Measurements from ENCODE around the gene SNX18. TPM values are rescaled to one million over a fixed set of nuclear protein-coding genes. Genes with fewer than 3 reads are reported as not detected.

Gene SNX18
- total RNA-seq, 1 experiment from 2014 or later: 16.0 TPM

- no peak for ATAC-seq
- ChIA-PET RAD21 (ENCODE audit: low non-redundant PET in 1 of 2, low total read pairs in 2 of 2, uncharacterized antibody in 2 of 2, unreplicated experiment in 2 of 2) (no interaction called here), POLR2A (no interaction called here), CTCF (no interaction called here)
- Histone ChIP-seq H3K36me3 (ENCODE audit: control insufficient read depth in 1 of 2, insufficient read depth in 2 of 2, low read length in 2 of 2) (no peaks in the 10 kb centered on the region), H3K27ac (ENCODE audit: low read depth, low read length) (no peak overlapping the region), H3K4me3 (replicated peaks in 1 of 2; ENCODE audit: low read depth in 1 of 2, low read length in 2 of 2) (no peak overlapping the region), H4K20me1 (ENCODE audit: insufficient read depth) (no peaks in the 10 kb centered on the region), H3K9me2 (ENCODE audit: insufficient read depth) (no peaks in the 10 kb centered on the region), H3K4me2 (ENCODE audit: low read length) (no peak overlapping the region), H3K79me2 (ENCODE audit: insufficient read depth, low read length) (no peaks in the 10 kb centered on the region), H3K27me3 (ENCODE audit: insufficient read depth, low read length) (no peaks in the 10 kb centered on the region), H3K4me1 (ENCODE audit: control insufficient read depth in 1 of 2, insufficient read depth in 2 of 2, low read length in 2 of 2) (no peaks in the 10 kb centered on the region), H2AFZ (ENCODE audit: low read depth, low read length, poor library complexity, severe bottlenecking) (no peak overlapping the region), H3K9ac (ENCODE audit: low read length) (no peak overlapping the region), H3K9me3 (ENCODE audit: control insufficient read depth in 1 of 2, insufficient read depth in 1 of 2, low read depth in 1 of 2, low read length in 2 of 2) (no peaks in the 10 kb centered on the region)
- TF ChIP-seq CBX3 (IDR thresholded peaks at IDR 0.05; ENCODE audit: low read depth): no peak
- TF ChIP-seq, protein P1, sequence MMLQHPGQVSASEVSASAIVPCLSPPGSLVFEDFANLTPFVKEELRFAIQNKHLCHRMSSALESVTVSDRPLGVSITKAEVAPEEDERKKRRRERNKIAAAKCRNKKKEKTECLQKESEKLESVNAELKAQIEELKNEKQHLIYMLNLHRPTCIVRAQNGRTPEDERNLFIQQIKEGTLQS (IDR thresholded peaks at IDR 0.05): no peak
- TF ChIP-seq TCF7L2 (IDR thresholded peaks at IDR 0.05; ENCODE audit: borderline replicate concordance, extremely low read depth, insufficient read depth, insufficient read length): no peak
- TF ChIP-seq EGR1 (IDR thresholded peaks at IDR 0.05; ENCODE audit: low read depth): no peak
- no peak for TF ChIP-seq POLR2AphosphoS5 (IDR thresholded peaks at IDR 0.05; ENCODE audit: low read depth, low read length)
- no peak for TF ChIP-seq ZBTB33 (IDR thresholded peaks at IDR 0.05; ENCODE audit: extremely low read depth, insufficient replicate concordance, low read length)
- no peak for TF ChIP-seq YY1 (IDR thresholded peaks at IDR 0.05; ENCODE audit: extremely low read depth, insufficient replicate concordance, low read depth, low read length)
- TF ChIP-seq EZH2phosphoT487 (IDR thresholded peaks at IDR 0.05; ENCODE audit: borderline replicate concordance): no peak
- no peak for TF ChIP-seq CTCF (IDR thresholded peaks at IDR 0.05 in 2 of 3, conservative IDR thresholded peaks at IDR 0.05 in 1 of 3; ENCODE audit: borderline replicate concordance in 1 of 3, insufficient read depth in 1 of 3, low read depth in 2 of 3, low read length in 2 of 3)
- no peak for TF ChIP-seq ZFX (IDR thresholded peaks at IDR 0.05)
- no peak for TF ChIP-seq EZH2 (IDR thresholded peaks at IDR 0.05)
- no peak for TF ChIP-seq RAD21 (IDR thresholded peaks at IDR 0.05; ENCODE audit: low read depth)
- intact Hi-C loops (cut with micrococcal nuclease): no loop called here
- no peak for DNase-seq (ENCODE audit: low read depth, low spot score)
- BruUV-seq (replicated peaks): no TSS peak
These were observed 53.4 kb downstream of the SNX18 start for GRCh38 chr5:54570916-54571315.
